Brain microvascular endothelial cell (primary cell): ENCODE data around the gene PPP1R1B.

Source experiments
- DNase-seq: peaks from one replicate; pipeline ENCODE4 v3.0.0-alpha.2; 2020
- H3K27ac ChIP-seq: fragments of 250-450 bp; sonication (Bioruptor Pico); 2 replicates; pipeline ENCODE4 v1.5.1; 2020; ENCODE audit warnings: mild to moderate bottlenecking, moderate library complexity
- H3K27me3 ChIP-seq: fragments of 250-450 bp; sonication (Bioruptor Pico); replicated peaks from 2 replicates; pipeline ENCODE4 v1.5.1; 2020; ENCODE audit warnings: mild to moderate bottlenecking
- H3K36me3 ChIP-seq: fragments of 250-450 bp; sonication (Bioruptor Pico); replicated peaks from 2 replicates; pipeline ENCODE4 v1.5.1; 2020; ENCODE audit warnings: mild to moderate bottlenecking
- H3K4me3 ChIP-seq: 2 replicates; pipeline ENCODE4 v1.5.1; 2011; ENCODE audit warnings: low read depth, mild to moderate bottlenecking, control low read depth, low read length, moderate library complexity
- CTCF ChIP-seq: IDR thresholded peaks from 2 replicates; pipeline ENCODE4 v1.5.1; 2011; ENCODE audit warnings: low read depth, mild to moderate bottlenecking, moderate library complexity, low read length, control low read depth, inconsistent platforms; ENCODE audit errors: missing control alignments
- in situ Hi-C: cut with HindIII; loops from 2 replicates; pipeline ENCODE4 v1.10.0; 2017; ENCODE audit warnings: low sequenced_read_pairs, low pct_ligation_motif_present

The PPP1R1B gene

DNA sequence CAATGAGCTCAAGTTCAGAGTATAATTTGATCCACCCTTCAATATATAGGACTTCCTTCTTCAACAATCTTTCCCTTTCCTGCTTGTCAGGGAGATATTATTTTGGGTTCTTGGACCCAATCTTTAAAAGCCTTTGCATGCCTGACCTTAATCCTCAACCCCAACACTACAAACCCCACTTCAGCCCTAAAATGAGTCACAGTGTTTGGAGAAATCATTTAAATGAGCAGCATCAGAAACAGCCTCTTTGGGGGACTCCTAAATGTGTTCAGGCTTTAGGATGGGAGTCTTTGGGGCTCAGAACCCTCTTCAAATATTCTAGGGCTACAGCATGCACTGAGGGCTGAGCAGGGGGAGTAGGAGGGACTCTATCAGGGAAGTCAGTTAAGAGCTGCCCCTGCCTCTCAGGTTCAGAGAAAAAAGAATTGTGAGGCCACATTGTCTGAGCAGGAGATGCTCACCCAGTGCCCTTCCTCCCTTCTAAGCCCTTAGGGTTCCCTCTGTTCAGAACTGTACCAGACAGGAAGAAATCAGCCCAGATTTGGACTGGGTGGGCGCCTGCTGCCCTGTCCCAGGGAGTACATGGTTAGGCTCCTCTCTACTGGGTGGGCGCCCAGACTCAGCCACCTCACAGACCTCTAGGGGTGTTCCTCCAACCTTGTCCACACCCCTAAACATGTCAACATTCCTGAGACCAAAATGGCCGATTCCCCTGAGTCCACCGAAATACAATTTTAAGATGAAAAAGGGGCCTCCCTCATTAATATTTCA, 24.0 kb upstream of the PPP1R1B start:
- in situ Hi-C loops, result no loop called here
- H3K4me3 ChIP-seq, result no peak overlapping the region
- TF ChIP-seq CTCF, result no peak
- H3K36me3 ChIP-seq, result no peaks in the 10 kb centered on the region
- H3K27ac ChIP-seq, result no peak overlapping the region
- DNase-seq, result no peak
- H3K27me3 ChIP-seq, result peaks cover 96% of the 10 kb centered on the region

DNA sequence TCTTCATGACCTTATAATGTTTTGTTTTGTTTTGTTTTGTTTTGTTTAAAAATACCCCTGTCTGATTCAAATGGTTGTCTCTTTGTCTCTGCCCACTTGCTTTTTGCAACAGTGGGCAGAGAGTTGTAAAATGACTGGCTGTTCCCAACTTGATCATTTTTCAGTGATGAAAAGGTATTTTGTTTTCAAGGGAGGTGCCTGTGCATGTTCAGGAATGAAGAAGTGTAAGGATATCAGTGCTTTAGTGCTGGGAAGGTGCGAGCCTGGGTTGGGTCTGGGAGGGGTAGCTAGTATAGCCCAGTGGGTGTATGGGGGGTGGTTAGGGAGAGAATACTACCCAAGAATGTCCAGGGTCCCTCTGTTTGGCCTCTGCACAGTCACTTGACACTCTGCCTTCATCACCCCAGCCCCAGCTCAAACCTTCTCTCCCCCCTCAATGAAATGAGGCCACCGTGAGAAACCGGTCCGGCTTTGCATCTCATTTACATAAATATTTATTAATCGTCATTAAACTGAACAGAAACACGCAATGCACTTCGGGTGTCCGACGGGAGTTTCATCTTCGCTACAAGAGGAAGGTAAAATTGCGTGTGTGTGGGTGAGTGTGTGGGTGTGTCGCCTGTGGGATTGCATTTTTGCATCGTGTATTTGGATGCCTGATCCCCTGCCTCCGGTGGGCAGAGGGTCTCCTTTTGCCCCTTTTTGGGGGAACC, 23.3 kb upstream of the PPP1R1B start:
- H3K27ac ChIP-seq, result no peak overlapping the region
- TF ChIP-seq CTCF, result no peak

GRCh38 chr17:39604911-39605491, 21.8 kb upstream of the PPP1R1B start:
- Histone ChIP-seq H3K27me3 (peaks cover 92% of the 10 kb centered on the region), H3K27ac (no peak overlapping the region), H3K36me3 (no peaks in the 10 kb centered on the region), H3K4me3 (no peak overlapping the region)
- in situ Hi-C loops, result no loop called here
- no peak for TF ChIP-seq CTCF
- DNase-seq, result no peak

More for the DNA sequence above, 23.3 kb upstream of the PPP1R1B start:
- in situ Hi-C loops, result no loop called here
- Histone ChIP-seq H3K36me3 (no peaks in the 10 kb centered on the region), H3K4me3 (no peak overlapping the region), H3K27me3 (peaks cover 93% of the 10 kb centered on the region)
- no peak for DNase-seq

- Histone ChIP-seq H3K27me3 (peaks cover 86% of the 10 kb centered on the region), H3K4me3 (no peak overlapping the region), H3K27ac (no peak overlapping the region), H3K36me3 (no peaks in the 10 kb centered on the region)
- in situ Hi-C loops, result no loop called here
- DNase-seq, result no peak
- no peak for TF ChIP-seq CTCF
Observed at GRCh38 chr17:39605492-39606433, 21.0 kb upstream of the PPP1R1B start.

DNA sequence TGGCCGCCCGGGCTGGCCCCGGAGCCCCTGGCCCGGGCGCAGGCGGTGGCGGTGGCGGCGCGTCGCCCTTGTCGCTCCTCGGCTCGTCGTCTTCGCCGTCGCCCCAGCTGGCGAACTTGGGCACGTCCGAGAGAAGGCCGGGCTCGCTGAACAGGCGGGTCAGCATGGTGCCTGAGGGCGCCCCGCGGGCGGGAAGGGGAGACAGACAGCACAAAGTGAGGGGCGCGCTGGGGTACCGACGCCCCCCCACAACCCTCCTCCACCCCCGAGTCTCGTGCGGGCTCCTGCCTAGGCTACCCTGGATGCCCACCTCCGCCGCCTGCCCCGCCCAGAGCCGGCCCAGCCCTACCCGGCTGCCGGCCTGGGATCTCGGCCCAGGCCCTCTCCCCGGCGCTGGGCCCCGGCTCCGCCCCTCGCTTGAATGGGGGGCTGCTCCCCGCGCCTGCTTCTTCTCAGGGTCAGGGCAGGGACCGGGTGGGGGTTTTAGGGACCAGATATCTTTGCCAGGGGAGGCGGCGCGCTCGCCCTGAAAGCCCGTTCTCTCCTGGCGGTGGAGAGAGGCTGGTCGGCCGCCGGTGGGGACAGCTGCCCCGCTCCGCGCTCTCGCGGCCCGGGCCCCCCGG, 20.2 kb upstream of the PPP1R1B start:
- TF ChIP-seq CTCF, result no peak
- Histone ChIP-seq H3K27me3 (peaks cover 84% of the 10 kb centered on the region), H3K36me3 (no peaks in the 10 kb centered on the region), H3K4me3 (no peak overlapping the region), H3K27ac (no peak overlapping the region)
- no peak for DNase-seq
- in situ Hi-C loops, result no loop called here
